DND-41 (cell line): Measurements from ENCODE around the gene KDM4F.

ENCODE experiments used
- CTCF ChIP-seq: IDR thresholded peaks from 2 replicates; pipeline ENCODE4 v1.5.1; 2012; ENCODE audit warnings: borderline replicate concordance, low read length, moderate library complexity, mild to moderate bottlenecking; ENCODE audit not compliant: poor library complexity, severe bottlenecking; ENCODE audit errors: extremely low read depth
- EZH2 ChIP-seq: IDR thresholded peaks from 3 replicates; pipeline ENCODE4 v1.6.1; 2012; ENCODE audit warnings: borderline replicate concordance, low read depth, mild to moderate bottlenecking, moderate library complexity, low read length, inconsistent platforms; ENCODE audit not compliant: severe bottlenecking

GRCh38 chr11:95028357-95028756, 20.9 kb upstream of the KDM4F start:
- no peak for TF ChIP-seq CTCF
- TF ChIP-seq EZH2 = no peak
